Hepatocyte (in vitro differentiated cells): ENCODE results near the gene SCNN1B. TPM values are rescaled to one million over a fixed set of nuclear protein-coding genes. Genes with fewer than 3 reads are reported as not detected.

Source experiments
- DNase-seq: peaks from one replicate; pipeline ENCODE4 v3.0.0-alpha.2; 2016; ENCODE audit warnings: low spot score
- H2AFZ ChIP-seq: fragments of 200-600 bp; sonication (generic); 2 replicates; pipeline ENCODE4 v1.6.0; 2016; ENCODE audit warnings: antibody characterized with exemption, mild to moderate bottlenecking
- H3K27ac ChIP-seq: fragments of 200-600 bp; sonication (generic); 2 replicates; pipeline ENCODE4 v1.5.1; 2016; ENCODE audit warnings: mild to moderate bottlenecking
- H3K27me3 ChIP-seq: fragments of 200-600 bp; sonication (generic); 2 replicates; pipeline ENCODE4 v1.6.1; 2016
- H3K36me3 ChIP-seq: fragments of 200-600 bp; sonication (generic); replicated peaks from 2 replicates; pipeline ENCODE4 v1.5.1; 2016; ENCODE audit warnings: low read depth; ENCODE audit not compliant: insufficient read depth
- H3K4me1 ChIP-seq: fragments of 200-600 bp; sonication (generic); 2 replicates; pipeline ENCODE4 v1.5.1; 2016; ENCODE audit warnings: mild to moderate bottlenecking, moderate library complexity; ENCODE audit not compliant: insufficient read depth
- H3K4me2 ChIP-seq: fragments of 200-600 bp; sonication (generic); 2 replicates; pipeline ENCODE4 v1.6.0; 2016
- H3K4me3 ChIP-seq: fragments of 200-600 bp; sonication (generic); 2 replicates; pipeline ENCODE4 v1.5.1; 2016; ENCODE audit warnings: mild to moderate bottlenecking
- H3K79me2 ChIP-seq: fragments of 200-600 bp; sonication (generic); 2 replicates; pipeline ENCODE4 v1.6.0; 2017; ENCODE audit warnings: mild to moderate bottlenecking
- H3K9me2 ChIP-seq: fragments of 200-600 bp; sonication (generic); replicated peaks from 2 replicates; pipeline ENCODE4 v1.6.0; 2017; ENCODE audit warnings: mild to moderate bottlenecking; ENCODE audit not compliant: insufficient read depth
- H3K9me3 ChIP-seq: fragments of 200-600 bp; sonication (generic); 2 replicates; pipeline ENCODE4 v1.5.1; 2016; ENCODE audit warnings: low read depth, mild to moderate bottlenecking
- H4K20me1 ChIP-seq: fragments of 200-600 bp; sonication (generic); 2 replicates; pipeline ENCODE4 v1.6.0; 2016; ENCODE audit warnings: mild to moderate bottlenecking; ENCODE audit not compliant: insufficient read depth, poor library complexity, severe bottlenecking
- EZH2 ChIP-seq: fragments of 200-600 bp; sonication (generic); IDR thresholded peaks from 2 replicates; pipeline ENCODE4 v1.6.1; 2016; ENCODE audit warnings: antibody characterized with exemption, mild to moderate bottlenecking, borderline replicate concordance
- EZH2phosphoT487 ChIP-seq: fragments of 200-600 bp; sonication (generic); IDR thresholded peaks from one replicate; pipeline ENCODE4 v1.6.1; 2018; ENCODE audit warnings: antibody characterized with exemption, mild to moderate bottlenecking, low read depth, moderate library complexity; ENCODE audit not compliant: unreplicated experiment, severe bottlenecking
- WGBS: methylation state at CpG from one replicate; pipeline ENCODE4 v1.1.6; 2016; ENCODE audit warnings: low lambda C conversion rate; ENCODE audit errors: missing lambda C conversion rate; 5-methylcytosine and 5-hydroxymethylcytosine counted together
- polyA plus RNA-seq: library from polyadenylated mRNA; unstranded; fragments of >200 nt; fragmentation: Nextera tagmentation; extraction: Ambion mirVana; gene quantifications from 2 replicates; pipeline ENCODE4 v1.2.1, GENCODE V29; 2016
- total RNA-seq: library from RNA; depleted of rRNA; stranded (reverse); fragments of >200 nt; gene quantifications from 2 replicates; pipeline ENCODE4 v1.2.3, GENCODE V29; 2014
- TF ChIP-seq, protein P1 (sequence below): fragments of 200-600 bp; sonication (generic); IDR thresholded peaks from 2 replicates; pipeline ENCODE4 v1.5.1; 2016; ENCODE audit warnings: antibody characterized with exemption, mild to moderate bottlenecking; ENCODE audit not compliant: poor library complexity

Gene SCNN1B
- total and polyA plus RNA-seq, 2 experiments from 2014 or later: 0.23 to 0.85 TPM

DNA sequence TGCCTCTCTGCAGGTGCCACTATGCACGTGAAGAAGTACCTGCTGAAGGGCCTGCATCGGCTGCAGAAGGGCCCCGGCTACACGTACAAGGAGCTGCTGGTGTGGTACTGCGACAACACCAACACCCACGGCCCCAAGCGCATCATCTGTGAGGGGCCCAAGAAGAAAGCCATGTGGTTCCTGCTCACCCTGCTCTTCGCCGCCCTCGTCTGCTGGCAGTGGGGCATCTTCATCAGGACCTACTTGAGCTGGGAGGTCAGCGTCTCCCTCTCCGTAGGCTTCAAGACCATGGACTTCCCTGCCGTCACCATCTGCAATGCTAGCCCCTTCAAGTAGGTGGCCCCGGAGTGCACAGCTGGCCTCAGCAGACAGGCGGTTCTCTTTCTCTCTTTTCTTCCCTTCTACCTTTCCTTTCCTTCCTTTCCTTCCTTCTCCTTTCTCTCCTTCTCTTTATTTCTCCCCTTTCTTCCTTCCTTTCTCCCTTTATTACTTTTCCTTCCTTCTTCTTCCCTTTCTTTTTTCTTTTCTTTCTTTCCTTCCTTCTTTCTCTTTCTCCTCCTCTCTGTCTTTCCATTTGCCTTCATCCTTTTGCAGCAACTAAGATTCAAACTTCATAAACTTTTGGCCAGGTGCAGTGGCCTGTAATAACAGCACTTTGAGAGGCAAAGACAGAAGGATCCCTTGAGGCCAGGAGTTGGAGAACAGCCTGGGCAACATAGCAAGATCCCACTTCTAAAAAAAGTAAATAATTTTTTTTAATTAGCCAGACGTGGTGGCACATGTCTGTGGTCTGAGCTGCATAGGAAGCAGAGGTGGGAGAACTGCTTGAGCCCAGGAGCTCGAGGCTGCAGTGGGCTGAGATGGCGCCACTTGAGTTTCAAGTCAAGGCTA, 46.7 kb downstream of the SCNN1B start:
- DNase-seq: no peak
- H3K27ac ChIP-seq: no peak overlapping the region
- H3K9me2 ChIP-seq: no peaks in the 10 kb centered on the region
- H3K9me3 ChIP-seq: no peaks in the 10 kb centered on the region
- TF ChIP-seq, protein P1, sequence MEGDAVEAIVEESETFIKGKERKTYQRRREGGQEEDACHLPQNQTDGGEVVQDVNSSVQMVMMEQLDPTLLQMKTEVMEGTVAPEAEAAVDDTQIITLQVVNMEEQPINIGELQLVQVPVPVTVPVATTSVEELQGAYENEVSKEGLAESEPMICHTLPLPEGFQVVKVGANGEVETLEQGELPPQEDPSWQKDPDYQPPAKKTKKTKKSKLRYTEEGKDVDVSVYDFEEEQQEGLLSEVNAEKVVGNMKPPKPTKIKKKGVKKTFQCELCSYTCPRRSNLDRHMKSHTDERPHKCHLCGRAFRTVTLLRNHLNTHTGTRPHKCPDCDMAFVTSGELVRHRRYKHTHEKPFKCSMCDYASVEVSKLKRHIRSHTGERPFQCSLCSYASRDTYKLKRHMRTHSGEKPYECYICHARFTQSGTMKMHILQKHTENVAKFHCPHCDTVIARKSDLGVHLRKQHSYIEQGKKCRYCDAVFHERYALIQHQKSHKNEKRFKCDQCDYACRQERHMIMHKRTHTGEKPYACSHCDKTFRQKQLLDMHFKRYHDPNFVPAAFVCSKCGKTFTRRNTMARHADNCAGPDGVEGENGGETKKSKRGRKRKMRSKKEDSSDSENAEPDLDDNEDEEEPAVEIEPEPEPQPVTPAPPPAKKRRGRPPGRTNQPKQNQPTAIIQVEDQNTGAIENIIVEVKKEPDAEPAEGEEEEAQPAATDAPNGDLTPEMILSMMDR: no peak
- TF ChIP-seq EZH2phosphoT487 (no peak), EZH2 (no peak)
- no peaks in the 10 kb centered on the region for H3K79me2 ChIP-seq
- peaks cover 31% of the 10 kb centered on the region for H3K27me3 ChIP-seq
- H3K4me1 ChIP-seq: no peaks in the 10 kb centered on the region
- H3K4me2 ChIP-seq: no peak overlapping the region
- 65% methylated on average over 18 of the region's 18 CpGs for WGBS
- H4K20me1 ChIP-seq: no peaks in the 10 kb centered on the region
- H2AFZ ChIP-seq: no peak overlapping the region
- H3K4me3 ChIP-seq: no peak overlapping the region
- no peaks in the 10 kb centered on the region for H3K36me3 ChIP-seq

DNA sequence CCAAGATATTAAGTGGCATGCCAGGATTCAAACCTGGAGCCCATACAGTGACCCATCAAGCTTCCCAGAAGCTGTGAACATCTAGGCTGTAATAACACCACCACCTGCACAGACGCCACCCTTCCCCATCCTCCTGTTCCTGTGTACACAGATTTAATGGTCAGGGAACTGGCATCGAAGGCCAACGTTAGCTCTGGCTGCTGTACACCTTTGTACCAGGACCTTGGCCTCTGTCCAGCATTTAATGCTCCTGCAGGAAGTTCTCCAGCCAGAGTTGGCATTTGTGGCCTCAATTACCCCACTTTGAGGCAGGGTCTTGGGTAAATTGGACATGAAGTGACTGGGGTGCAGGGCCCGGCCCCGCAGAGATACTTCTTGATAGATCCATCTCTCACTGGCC, 49.3 kb downstream of the SCNN1B start:
- no peaks in the 10 kb centered on the region for H3K4me1 ChIP-seq
- H3K36me3 ChIP-seq: no peaks in the 10 kb centered on the region
- H3K79me2 ChIP-seq: no peaks in the 10 kb centered on the region
- WGBS: 84% methylated on average over 5 of the region's 5 CpGs
- no peak overlapping the region for H2AFZ ChIP-seq
- H3K4me2 ChIP-seq: no peak overlapping the region
- DNase-seq: no peak
- peaks cover 20% of the 10 kb centered on the region for H3K27me3 ChIP-seq
- H3K9me3 ChIP-seq: no peaks in the 10 kb centered on the region
- H4K20me1 ChIP-seq: no peaks in the 10 kb centered on the region
- no peak overlapping the region for H3K4me3 ChIP-seq
- TF ChIP-seq EZH2phosphoT487 (no peak), EZH2 (no peak)
- TF ChIP-seq, protein P1: no peak
- no peaks in the 10 kb centered on the region for H3K9me2 ChIP-seq
- H3K27ac ChIP-seq: no peak overlapping the region

DNA sequence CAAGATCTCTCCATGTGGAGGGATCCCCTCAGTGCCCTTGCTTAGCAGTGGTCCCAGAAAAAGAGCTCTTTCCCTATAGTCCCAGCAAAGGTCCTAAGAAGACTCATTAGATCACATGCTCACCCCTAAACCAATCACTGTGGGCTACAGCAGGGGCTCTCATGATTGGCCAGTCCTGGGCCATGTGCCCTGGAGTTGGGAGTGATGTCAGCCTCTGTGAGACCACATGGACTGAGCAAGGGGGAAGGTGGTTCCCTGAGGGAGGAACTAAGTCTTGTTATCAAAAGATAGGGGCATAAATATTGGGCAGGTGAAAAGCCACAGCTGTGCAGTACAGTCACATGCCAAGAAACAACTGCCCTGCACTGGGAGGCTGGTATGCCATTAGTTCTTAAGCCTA, 51.3 kb downstream of the SCNN1B start:
- TF ChIP-seq, protein P1: no peak
- no peak for TF ChIP-seq EZH2
- no peak for TF ChIP-seq EZH2phosphoT487

More for the DNA sequence above, 51.3 kb downstream of the SCNN1B start:
- H3K27ac ChIP-seq: no peak overlapping the region
- no peaks in the 10 kb centered on the region for H3K36me3 ChIP-seq
- H3K9me2 ChIP-seq: no peaks in the 10 kb centered on the region
- H3K27me3 ChIP-seq: peaks cover 14% of the 10 kb centered on the region
- H3K79me2 ChIP-seq: no peaks in the 10 kb centered on the region
- no peaks in the 10 kb centered on the region for H3K4me1 ChIP-seq
- H3K9me3 ChIP-seq: no peaks in the 10 kb centered on the region
- no peaks in the 10 kb centered on the region for H4K20me1 ChIP-seq
- H2AFZ ChIP-seq: no peak overlapping the region
- no peak overlapping the region for H3K4me2 ChIP-seq
- H3K4me3 ChIP-seq: no peak overlapping the region
- no peak for DNase-seq
